ENCODE data around the gene COX20. TPM values are rescaled to one million over a fixed set of nuclear protein-coding genes. Genes with fewer than 3 reads are reported as not detected.

COX20 gene, protein sequence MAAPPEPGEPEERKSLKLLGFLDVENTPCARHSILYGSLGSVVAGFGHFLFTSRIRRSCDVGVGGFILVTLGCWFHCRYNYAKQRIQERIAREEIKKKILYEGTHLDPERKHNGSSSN
- 23.9 and 31.6 TPM in 2 replicates for total RNA-seq

DNA sequence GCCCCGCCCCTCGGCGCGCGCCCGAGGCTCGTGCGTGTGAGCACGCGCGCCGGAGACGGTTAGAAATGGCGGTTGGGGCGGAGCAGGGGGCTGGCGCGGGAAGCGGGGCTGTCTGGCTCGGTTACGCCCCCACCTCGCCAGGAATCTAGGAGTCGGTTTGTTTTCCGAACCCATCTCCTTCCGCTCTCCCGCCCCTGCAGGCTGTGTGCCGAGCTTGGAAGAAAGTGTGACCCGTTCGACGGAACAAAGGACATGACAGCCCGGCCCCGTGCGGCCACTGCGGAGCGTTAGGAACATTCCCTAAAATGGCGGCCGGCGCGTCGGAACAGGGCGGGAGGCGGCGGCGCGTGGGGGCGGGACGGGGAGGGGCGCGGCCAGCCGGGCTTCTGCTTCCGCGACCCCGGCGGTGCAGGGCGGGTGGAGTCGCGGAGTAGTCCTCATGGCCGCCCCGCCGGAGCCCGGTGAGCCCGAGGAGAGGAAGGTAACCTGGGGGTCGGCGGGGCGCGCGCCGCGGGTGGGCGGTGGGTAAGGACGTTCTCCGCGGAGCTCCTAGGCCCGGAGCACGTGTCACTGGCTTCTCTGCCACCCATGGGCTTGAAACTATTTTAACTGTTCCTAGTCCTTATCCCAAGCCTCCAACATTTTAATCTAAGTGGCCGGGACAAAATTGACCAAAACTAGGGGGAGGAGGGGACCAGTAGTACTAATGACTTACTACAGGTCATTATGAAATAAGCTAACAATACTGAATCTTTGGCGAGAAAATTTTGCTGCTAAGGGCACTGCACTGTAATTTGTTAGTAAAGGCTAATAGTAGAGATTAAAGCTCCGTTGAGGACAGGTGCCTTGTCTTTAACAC is at the start of gene COX20:
Gene COX20, plus strand, starts transcription at position 383 of the 859 bp plus-strand sequence. Its CDS starts 57 bp downstream, at position 440.

DNA sequence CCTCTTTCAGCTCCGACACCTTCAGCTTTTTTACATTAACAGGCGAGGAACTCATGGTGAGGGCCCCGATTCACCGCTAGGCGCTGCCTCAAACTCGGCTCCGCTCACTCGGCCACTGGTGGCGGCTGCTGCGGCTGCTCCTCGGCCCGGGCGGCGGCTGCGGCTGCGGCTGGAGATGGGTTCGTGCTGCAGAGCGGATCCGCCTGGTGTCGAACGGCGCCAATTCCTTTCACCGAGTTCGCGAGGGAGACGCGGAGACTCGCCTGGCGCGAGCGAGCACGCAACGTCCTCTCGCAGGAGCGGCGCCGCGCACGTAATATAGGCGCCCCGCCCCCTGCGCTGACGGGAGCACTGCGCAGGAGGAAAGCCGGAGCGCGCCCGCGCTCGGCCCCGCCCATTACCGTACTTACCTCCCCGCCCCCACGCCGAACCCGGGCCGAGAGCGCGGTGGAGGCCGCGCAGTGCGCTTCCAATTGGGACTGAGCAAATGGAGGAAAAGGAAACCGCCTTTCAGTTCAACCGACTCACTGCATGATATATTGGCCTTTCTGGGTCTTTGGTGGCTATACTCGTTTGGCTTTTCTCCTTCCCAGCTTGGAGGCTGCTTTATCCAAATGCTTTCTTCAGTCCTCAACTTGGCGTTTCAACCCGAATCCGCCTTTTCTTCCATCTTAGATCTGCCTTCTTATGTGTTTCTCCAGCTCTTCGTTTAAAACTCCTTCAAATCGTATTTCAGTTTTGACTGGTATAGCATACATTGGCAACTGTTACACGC is 29.0 kb downstream of the COX20 start, which contains the start of gene HNRNPU:
Gene HNRNPU, minus strand, starts transcription at position 291 of the 775 bp plus-strand sequence. Its CDS starts 236 bp downstream, at position 55.

Other genes starting within 250 kb of the COX20 start
- gene DESI2, start 182.5 kb upstream of the COX20 start, total RNA-seq, result 31.7 and 42.2 TPM in 2 replicates
- 207 and 246 TPM in 2 replicates for gene HNRNPU, start 28.9 kb downstream of the COX20 start, total RNA-seq